T-helper 17 cell (primary cell): ENCODE results near the gene PRKCSH. TPM values are rescaled to one million over a fixed set of nuclear protein-coding genes. Genes with fewer than 3 reads are reported as not detected.
A peak's percentile ranks its signal among the peaks of the same experiment; 100 is the strongest.
"Not testable (repeated sequence)": the region's sequence is repeated elsewhere in the genome, so short reads cannot be mapped to it uniquely, and the experiment has no call there.

Experiments used
- ATAC-seq: fragments of 150-1000 bp; cut with Tn5 transposase; 2 replicates; pipeline ENCODE4 v1.10.0; 2021; ENCODE audit warnings: mild to moderate bottlenecking, moderate library complexity
- DNase-seq, 3 donors: peaks; one replicate each; pipeline versions ENCODE4 v3.0.0 to v3.0.0-alpha.2; 2020 to 2021
- H3K9me3 ChIP-seq: one replicate; pipeline ENCODE4 v1.7.0; 2013; ENCODE audit warnings: low read length, mild to moderate bottlenecking; ENCODE audit not compliant: control insufficient read depth, poor library complexity, severe bottlenecking
- H3K27ac Mint-ChIP-seq: one replicate; pipeline ENCODE4 v1.8.0; 2022; ENCODE audit warnings: mild to moderate bottlenecking, moderate library complexity, mixed read lengths
- H3K27me3 Mint-ChIP-seq: one replicate; pipeline ENCODE4 v1.8.0; 2022; ENCODE audit warnings: mixed read lengths
- H3K36me3 Mint-ChIP-seq: one replicate; pipeline ENCODE4 v1.8.0; 2022; ENCODE audit warnings: low read depth, mixed read lengths
- H3K4me1 Mint-ChIP-seq: one replicate; pipeline ENCODE4 v1.8.0; 2022; ENCODE audit warnings: mild to moderate bottlenecking, mixed read lengths
- H3K4me3 Mint-ChIP-seq: one replicate; pipeline ENCODE4 v1.8.0; 2022; ENCODE audit warnings: mild to moderate bottlenecking, moderate library complexity, mixed read lengths
- total RNA-seq, 4 donors: library from RNA in 2 of 4; stranded (reverse) in 2 of 4; gene quantifications; one replicate each; pipeline ENCODE4 v1.2.3 and lab custom pipeline; 2022 to 2026

PRKCSH gene
- total RNA-seq, 2 donors from 2014 or later, result 233 to 250 TPM

GRCh38 chr19:11450570-11451326, 15.3 kb downstream of the PRKCSH start:
- DNase-seq, result no peak
- Mint-ChIP-seq H3K4me3 (no peak overlapping the region), H3K4me1 (peaks cover 4% of the 10 kb centered on the region), H3K27ac (no peak overlapping the region), H3K36me3 (no peaks in the 10 kb centered on the region), H3K27me3 (no peaks in the 10 kb centered on the region)
- ATAC-seq, result no peak
- H3K9me3 ChIP-seq, result no peaks in the 10 kb centered on the region

GRCh38 chr19:11451327-11451870, 16.0 kb downstream of the PRKCSH start:
- Mint-ChIP-seq H3K36me3 (no peaks in the 10 kb centered on the region), H3K4me3 (no peak overlapping the region), H3K27ac (no peak overlapping the region), H3K27me3 (no peaks in the 10 kb centered on the region), H3K4me1 (peaks cover 4% of the 10 kb centered on the region)
- DNase-seq (no peak), ATAC-seq (no peak)
- no peaks in the 10 kb centered on the region for H3K9me3 ChIP-seq

- H3K9me3 ChIP-seq, result no peaks in the 10 kb centered on the region
- no peak for DNase-seq
- H3K27me3 Mint-ChIP-seq, result no peaks in the 10 kb centered on the region
- H3K4me3 Mint-ChIP-seq, result no peak overlapping the region
- H3K4me1 Mint-ChIP-seq, result peaks cover 2% of the 10 kb centered on the region
- H3K27ac Mint-ChIP-seq, result no peak overlapping the region
- no peaks in the 10 kb centered on the region for H3K36me3 Mint-ChIP-seq
- ATAC-seq, result no peak
These were observed 16.6 kb downstream of the PRKCSH start for GRCh38 chr19:11451871-11452619.

GRCh38 chr19:11452620-11453310, 17.3 kb downstream of the PRKCSH start:
- H3K9me3 ChIP-seq, result no peaks in the 10 kb centered on the region
- Mint-ChIP-seq H3K36me3 (no peaks in the 10 kb centered on the region), H3K27me3 (peaks cover under 1% of the 10 kb centered on the region), H3K4me3 (no peak overlapping the region), H3K27ac (no peak overlapping the region), H3K4me1 (peaks cover 2% of the 10 kb centered on the region)
- no peak for DNase-seq
- no peak for ATAC-seq

- Mint-ChIP-seq H3K27me3 (peaks cover 10% of the 10 kb centered on the region), H3K4me3 (no peak overlapping the region), H3K27ac (no peak overlapping the region), H3K4me1 (peaks cover 2% of the 10 kb centered on the region), H3K36me3 (no peaks in the 10 kb centered on the region)
- DNase-seq, result no peak
- no peaks in the 10 kb centered on the region for H3K9me3 ChIP-seq
- ATAC-seq, result peak; percentile 51
These were observed 18.3 kb downstream of the PRKCSH start for GRCh38 chr19:11453468-11454341.

GRCh38 chr19:11455233-11455554, 19.8 kb downstream of the PRKCSH start:
- peaks cover 17% of the 10 kb centered on the region for H3K27me3 Mint-ChIP-seq
- not testable (repeated sequence) for H3K4me1 Mint-ChIP-seq, H3K9me3 ChIP-seq, ATAC-seq, H3K36me3 Mint-ChIP-seq, H3K27ac Mint-ChIP-seq, DNase-seq, H3K4me3 Mint-ChIP-seq

GRCh38 chr19:11456659-11457058, 21.2 kb downstream of the PRKCSH start:
- Mint-ChIP-seq H3K4me3 (no peak overlapping the region), H3K27me3 (peaks cover 18% of the 10 kb centered on the region), H3K36me3 (peaks cover 2% of the 10 kb centered on the region), H3K4me1 (peaks cover 2% of the 10 kb centered on the region), H3K27ac (no peak overlapping the region)
- DNase-seq (no peak), ATAC-seq (no peak)
- no peaks in the 10 kb centered on the region for H3K9me3 ChIP-seq

GRCh38 chr19:11457115-11457514, 21.7 kb downstream of the PRKCSH start:
- H3K27me3 Mint-ChIP-seq, result peaks cover 18% of the 10 kb centered on the region
- H3K4me3 Mint-ChIP-seq, result no peak overlapping the region
- ATAC-seq, result no peak
- H3K27ac Mint-ChIP-seq, result no peak overlapping the region
- peaks cover 2% of the 10 kb centered on the region for H3K4me1 Mint-ChIP-seq
- no peak for DNase-seq
- H3K9me3 ChIP-seq, result no peaks in the 10 kb centered on the region
- peaks cover 2% of the 10 kb centered on the region for H3K36me3 Mint-ChIP-seq

GRCh38 chr19:11457831-11458230, 22.4 kb downstream of the PRKCSH start:
- H3K4me1 Mint-ChIP-seq, result no peaks in the 10 kb centered on the region
- ATAC-seq (no peak), DNase-seq (no peak)
- H3K9me3 ChIP-seq, result no peaks in the 10 kb centered on the region
- H3K4me3 Mint-ChIP-seq, result no peak overlapping the region
- peaks cover 18% of the 10 kb centered on the region for H3K27me3 Mint-ChIP-seq
- H3K36me3 Mint-ChIP-seq, result peaks cover 2% of the 10 kb centered on the region
- no peak overlapping the region for H3K27ac Mint-ChIP-seq

GRCh38 chr19:11458236-11458900, 22.9 kb downstream of the PRKCSH start:
- no peak overlapping the region for H3K27ac Mint-ChIP-seq
- no peak for ATAC-seq
- peak overlapping the region; percentile 7 for H3K4me3 Mint-ChIP-seq

GRCh38 chr19:11458912-11459311, 23.5 kb downstream of the PRKCSH start:
- not testable (repeated sequence) for H3K4me3 Mint-ChIP-seq, H3K36me3 Mint-ChIP-seq, ATAC-seq, DNase-seq, H3K4me1 Mint-ChIP-seq, H3K9me3 ChIP-seq, H3K27ac Mint-ChIP-seq
- peaks cover 18% of the 10 kb centered on the region for H3K27me3 Mint-ChIP-seq

More at GRCh38 chr19:11458236-11458900, 22.9 kb downstream of the PRKCSH start:
- peaks cover 18% of the 10 kb centered on the region for H3K27me3 Mint-ChIP-seq
- no peaks in the 10 kb centered on the region for H3K4me1 Mint-ChIP-seq
- H3K36me3 Mint-ChIP-seq, result peaks cover 2% of the 10 kb centered on the region
- no peaks in the 10 kb centered on the region for H3K9me3 ChIP-seq
- DNase-seq, result no peak

- Mint-ChIP-seq H3K4me1 (peaks cover 3% of the 10 kb centered on the region), H3K27ac (no peak overlapping the region), H3K36me3 (peaks cover 2% of the 10 kb centered on the region), H3K4me3 (no peak overlapping the region), H3K27me3 (peaks cover 18% of the 10 kb centered on the region)
- ATAC-seq (no peak), DNase-seq (no peak)
- no peaks in the 10 kb centered on the region for H3K9me3 ChIP-seq
These were observed 24.8 kb downstream of the PRKCSH start for GRCh38 chr19:11460207-11460606.
